Measurements from ENCODE around the gene CTNND2.

DNA sequence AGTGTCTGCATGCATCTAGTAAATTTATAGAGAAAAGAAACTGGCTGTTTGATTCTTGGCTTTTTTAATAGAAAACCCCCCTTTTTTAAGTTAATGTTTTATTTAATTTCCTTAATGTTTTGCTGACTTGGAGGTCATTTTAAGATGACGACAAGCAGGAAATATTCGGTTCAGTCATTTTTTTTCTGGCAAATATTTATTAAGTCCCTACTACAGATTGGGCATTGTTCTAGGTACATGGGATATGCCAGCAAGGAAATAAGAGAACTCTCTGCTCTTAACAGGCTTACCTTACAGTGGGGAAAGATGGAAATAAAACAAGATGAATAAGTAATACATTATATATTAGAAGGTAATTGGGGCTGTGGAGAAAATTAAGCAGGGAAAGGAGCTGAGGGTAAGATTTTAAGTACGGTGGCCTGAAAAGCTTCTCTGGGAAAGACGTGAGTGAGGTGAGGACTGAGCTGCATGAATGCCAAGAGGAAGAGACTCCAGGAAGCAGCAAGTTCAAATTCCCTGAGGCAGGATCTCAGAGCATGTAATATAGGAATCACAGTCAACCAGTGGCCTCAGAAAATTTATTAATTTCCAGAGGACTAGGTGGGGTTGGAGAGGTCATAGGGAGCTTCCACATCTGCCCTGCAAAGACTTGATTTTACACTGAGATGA, 827.2 kb downstream of the CTNND2 start:
- TF ChIP-seq, protein P1, sequence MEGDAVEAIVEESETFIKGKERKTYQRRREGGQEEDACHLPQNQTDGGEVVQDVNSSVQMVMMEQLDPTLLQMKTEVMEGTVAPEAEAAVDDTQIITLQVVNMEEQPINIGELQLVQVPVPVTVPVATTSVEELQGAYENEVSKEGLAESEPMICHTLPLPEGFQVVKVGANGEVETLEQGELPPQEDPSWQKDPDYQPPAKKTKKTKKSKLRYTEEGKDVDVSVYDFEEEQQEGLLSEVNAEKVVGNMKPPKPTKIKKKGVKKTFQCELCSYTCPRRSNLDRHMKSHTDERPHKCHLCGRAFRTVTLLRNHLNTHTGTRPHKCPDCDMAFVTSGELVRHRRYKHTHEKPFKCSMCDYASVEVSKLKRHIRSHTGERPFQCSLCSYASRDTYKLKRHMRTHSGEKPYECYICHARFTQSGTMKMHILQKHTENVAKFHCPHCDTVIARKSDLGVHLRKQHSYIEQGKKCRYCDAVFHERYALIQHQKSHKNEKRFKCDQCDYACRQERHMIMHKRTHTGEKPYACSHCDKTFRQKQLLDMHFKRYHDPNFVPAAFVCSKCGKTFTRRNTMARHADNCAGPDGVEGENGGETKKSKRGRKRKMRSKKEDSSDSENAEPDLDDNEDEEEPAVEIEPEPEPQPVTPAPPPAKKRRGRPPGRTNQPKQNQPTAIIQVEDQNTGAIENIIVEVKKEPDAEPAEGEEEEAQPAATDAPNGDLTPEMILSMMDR (IDR thresholded peaks at IDR 0.05 in 4 of 5, conservative IDR thresholded peaks at IDR 0.05 in 1 of 5), result no peak
- TF ChIP-seq POLR2A (IDR thresholded peaks at IDR 0.05), result no peak
